RWPE1 (cell line): ENCODE measurements around the gene ADGRB2.

Source experiments
- CTCF ChIA-PET: fragments of 350-600 bp; sonication (Branson Sonifier 250); formaldehyde crosslinking; extraction: SDS; loops from one replicate; lab custom pipeline; 2021; lab: Yijun Ruan, JAX
- POLR2A ChIA-PET: fragments of 400-600 bp; formaldehyde crosslinking; extraction: SDS; loops from one replicate; lab custom pipeline; 2020; ENCODE audit warnings: antibody characterized with exemption; ENCODE audit not compliant: low non-redundant PET; lab: Yijun Ruan, JAX
- DNase-seq: peaks from one replicate; pipeline ENCODE4 v3.0.0; 2012; ENCODE audit warnings: low spot score
- H3K27ac ChIP-seq: fragments of 450-650 bp; 2 replicates; pipeline ENCODE4 v1.5.1; 2017
- TF ChIP-seq, protein P1 (sequence below): fragments of 450-650 bp; conservative IDR thresholded peaks from 2 replicates; pipeline ENCODE4 v1.5.1; 2017; ENCODE audit warnings: low read depth, mild to moderate bottlenecking

ADGRB2 gene

GRCh38 chr1:31768939-31769704 is 5.0 kb upstream of the ADGRB2 start:
- CTCF ChIA-PET: interaction anchor here (1.3 kb wide), 1 partner anchor 8 kb away, joined by 4 read pairs; no protein-coding TSS in a partner anchor
- TF ChIP-seq, protein P1, sequence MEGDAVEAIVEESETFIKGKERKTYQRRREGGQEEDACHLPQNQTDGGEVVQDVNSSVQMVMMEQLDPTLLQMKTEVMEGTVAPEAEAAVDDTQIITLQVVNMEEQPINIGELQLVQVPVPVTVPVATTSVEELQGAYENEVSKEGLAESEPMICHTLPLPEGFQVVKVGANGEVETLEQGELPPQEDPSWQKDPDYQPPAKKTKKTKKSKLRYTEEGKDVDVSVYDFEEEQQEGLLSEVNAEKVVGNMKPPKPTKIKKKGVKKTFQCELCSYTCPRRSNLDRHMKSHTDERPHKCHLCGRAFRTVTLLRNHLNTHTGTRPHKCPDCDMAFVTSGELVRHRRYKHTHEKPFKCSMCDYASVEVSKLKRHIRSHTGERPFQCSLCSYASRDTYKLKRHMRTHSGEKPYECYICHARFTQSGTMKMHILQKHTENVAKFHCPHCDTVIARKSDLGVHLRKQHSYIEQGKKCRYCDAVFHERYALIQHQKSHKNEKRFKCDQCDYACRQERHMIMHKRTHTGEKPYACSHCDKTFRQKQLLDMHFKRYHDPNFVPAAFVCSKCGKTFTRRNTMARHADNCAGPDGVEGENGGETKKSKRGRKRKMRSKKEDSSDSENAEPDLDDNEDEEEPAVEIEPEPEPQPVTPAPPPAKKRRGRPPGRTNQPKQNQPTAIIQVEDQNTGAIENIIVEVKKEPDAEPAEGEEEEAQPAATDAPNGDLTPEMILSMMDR: no peak
- POLR2A ChIA-PET: no interaction called here
- DNase-seq: no peak
- H3K27ac ChIP-seq: 0 out of 2 replicates have a peak overlapping the region, but pooled peaks have one; percentile 60

- ChIA-PET CTCF (no interaction called here), POLR2A (no interaction called here)
- no peak for DNase-seq
- no peak overlapping the region for H3K27ac ChIP-seq
- TF ChIP-seq, protein P1: no peak
Measured at GRCh38 chr1:31768407-31768907, 4.3 kb upstream of the ADGRB2 start.

- TF ChIP-seq, protein P1: no peak
- no peak for DNase-seq
- ChIA-PET POLR2A (no interaction called here), CTCF (interaction anchor here (1.1 kb wide), 1 partner anchor 197 kb away, joined by 3 read pairs; no protein-coding TSS in a partner anchor)
- H3K27ac ChIP-seq: no peak overlapping the region
Measured at GRCh38 chr1:31767225-31767624, 3.1 kb upstream of the ADGRB2 start.

GRCh38 chr1:31765516-31765915 is 1.4 kb upstream of the ADGRB2 start:
- H3K27ac ChIP-seq: peak overlapping the region; percentile 18; the same call in 1 of the 2 replicates
- TF ChIP-seq, protein P1: no peak
- CTCF ChIA-PET: no interaction called here
- POLR2A ChIA-PET: no interaction called here
- DNase-seq: no peak

DNA sequence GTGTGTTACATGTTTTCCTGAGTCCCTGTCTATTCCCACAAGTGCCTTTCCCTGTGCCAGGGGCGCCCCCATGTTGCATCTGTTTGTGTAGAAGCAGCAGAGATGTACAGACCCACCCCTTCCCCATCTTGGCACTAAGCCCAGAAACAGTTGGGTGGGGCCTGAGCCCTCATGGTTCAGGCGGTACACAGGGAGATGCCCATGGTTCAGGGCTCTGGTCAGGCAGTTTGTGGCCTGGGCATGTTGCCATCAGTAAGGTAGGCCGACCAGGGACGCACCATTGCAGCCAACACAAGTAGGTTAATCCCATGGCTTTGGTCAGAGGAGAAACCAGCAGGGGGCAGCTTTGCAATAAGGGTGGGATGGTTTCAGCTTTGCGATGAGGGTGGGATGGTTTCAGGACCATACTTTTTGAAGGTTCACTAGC is 914 bp upstream of the ADGRB2 start:
- TF ChIP-seq, protein P1: no peak
- H3K27ac ChIP-seq: no peak overlapping the region
- DNase-seq: no peak
- POLR2A ChIA-PET: no interaction called here
- CTCF ChIA-PET: no interaction called here

- ChIA-PET POLR2A (no interaction called here), CTCF (interaction anchor here (0.8 to 3.1 kb wide), 4 partner anchors 10 to 200 kb away, joined by 3 to 18 read pairs (median 8); no protein-coding TSS in a partner anchor)
- peak overlapping the region; percentile 20; the same call in 1 of the 2 replicates for H3K27ac ChIP-seq
- TF ChIP-seq, protein P1: no peak
- DNase-seq: no peak
Measured at GRCh38 chr1:31763671-31764311, 349 bp downstream of the ADGRB2 start.
